GM12873 (cell line): Measurements from ENCODE around the gene ATP1A3.

Source experiments
- CTCF ChIP-seq: IDR thresholded peaks from 2 replicates; pipeline ENCODE4 v1.5.1; 2012; ENCODE audit warnings: low read depth, mild to moderate bottlenecking, moderate library complexity, low read length, control low read depth; ENCODE audit not compliant: insufficient read depth; ENCODE audit errors: missing control alignments

The ATP1A3 gene

GRCh38 chr19:42032431-42032830 lies 38.4 kb upstream of the ATP1A3 start:
- TF ChIP-seq CTCF: no peak

GRCh38 chr19:42030645-42031440 lies 36.8 kb upstream of the ATP1A3 start:
- TF ChIP-seq CTCF: no peak

GRCh38 chr19:42028304-42029216 lies 34.5 kb upstream of the ATP1A3 start:
- TF ChIP-seq CTCF: peak; percentile 89

- TF ChIP-seq CTCF: no peak
These were observed 30.6 kb upstream of the ATP1A3 start for GRCh38 chr19:42024622-42025111.

- TF ChIP-seq CTCF: no peak
These were observed 29.9 kb upstream of the ATP1A3 start for GRCh38 chr19:42023943-42024260.

GRCh38 chr19:42023121-42023942 lies 29.3 kb upstream of the ATP1A3 start:
- TF ChIP-seq CTCF: peak; percentile 67
